Measurements from ENCODE around the gene MTA1.

- TF ChIP-seq CTCF (IDR thresholded peaks at IDR 0.05; ENCODE audit: insufficient read depth, low read length, poor library complexity, severe bottlenecking): no peak
- TF ChIP-seq EZH2phosphoT487 (conservative IDR thresholded peaks at IDR 0.05; ENCODE audit: low read length): no peak
These were observed 32.8 kb upstream of the MTA1 start for GRCh38 chr14:105386581-105387529.

All from SU-DHL-6 (cell line).